AG04450 (cell line): ENCODE measurements around the gene LY86. TPM values are rescaled to one million over a fixed set of nuclear protein-coding genes. Genes with fewer than 3 reads are reported as not detected.

Experiments used
- CTCF ChIA-PET: fragments of 300-600, 350-600 bp; formaldehyde crosslinking; extraction: SDS; loops from one replicate; lab custom pipeline; 2022; ENCODE audit warnings: antibody characterized with exemption, inconsistent platforms; lab: Charles Lee
- POLR2A ChIA-PET: fragments of 350-600 bp; formaldehyde crosslinking; extraction: SDS; loops from one replicate; lab custom pipeline; 2021; ENCODE audit warnings: antibody characterized with exemption, inconsistent platforms; lab: Yijun Ruan, JAX
- DNase-seq: peaks from one replicate; pipeline ENCODE4 v3.0.0-alpha.2; 2011; ENCODE audit warnings: low read depth, low spot score
- H3K27ac ChIP-seq: one replicate; pipeline ENCODE4 v1.5.1; 2012; ENCODE audit warnings: low read depth, low read length, control low read depth
- H3K27me3 ChIP-seq: one replicate; pipeline ENCODE4 v1.6.0; 2012; ENCODE audit warnings: low read length; ENCODE audit not compliant: control insufficient read depth, insufficient read depth
- H3K4me3 ChIP-seq: 2 replicates; pipeline ENCODE4 v1.5.1; 2011; ENCODE audit warnings: mild to moderate bottlenecking, low read depth, low read length, control low read depth
- H3K9me3 ChIP-seq: 2 replicates; pipeline ENCODE4 v1.5.1; 2012; ENCODE audit warnings: low read length; ENCODE audit not compliant: control insufficient read depth, insufficient read depth
- CTCF ChIP-seq: IDR thresholded peaks from 2 replicates; pipeline ENCODE4 v1.5.1; 2011; ENCODE audit warnings: low read depth, low read length, control low read depth, inconsistent platforms
- polyA plus RNA-seq: library from polyadenylated mRNA; depleted of rRNA; stranded (reverse); fragments of >200 nt; gene quantifications from 2 replicates; pipeline ENCODE4 v1.2.3, GENCODE V29; 2011

LY86 gene
- polyA plus RNA-seq, 1 experiment = not detected

DNA sequence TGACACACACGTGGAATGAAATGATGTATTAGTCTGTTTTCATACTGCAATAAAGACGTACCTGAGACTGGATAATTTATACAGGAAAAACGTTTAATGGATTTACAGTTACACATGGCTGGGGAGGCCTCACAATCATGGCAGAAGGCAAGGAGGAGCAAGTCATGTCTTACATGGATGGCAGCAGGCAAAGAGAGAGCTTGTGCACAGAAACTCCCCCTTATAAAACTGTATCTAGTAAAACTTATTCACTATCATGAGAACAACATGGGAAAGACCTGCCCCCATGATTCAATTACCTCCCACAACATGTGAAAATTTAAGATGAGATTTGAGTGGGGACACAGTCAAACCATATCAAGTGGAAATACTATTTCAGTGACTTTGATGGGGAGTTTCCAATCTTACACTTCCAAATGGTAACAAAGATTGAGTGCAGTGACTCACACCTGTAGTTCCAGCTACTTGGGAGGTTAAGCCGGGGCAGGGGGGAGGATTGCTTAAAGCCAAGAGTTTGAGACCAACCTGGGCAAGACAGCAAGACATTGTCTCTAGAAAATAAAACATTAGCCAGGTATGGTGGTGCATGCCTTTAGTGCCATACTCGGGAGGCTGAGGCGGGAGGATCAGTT is 8.2 kb upstream of the LY86 start:
- TF ChIP-seq CTCF = no peak
- Histone ChIP-seq H3K27ac (no peak overlapping the region), H3K9me3 (peaks cover 4% of the 10 kb centered on the region), H3K27me3 (no peaks in the 10 kb centered on the region), H3K4me3 (no peak overlapping the region)
- DNase-seq = no peak
- CTCF ChIA-PET = no interaction called here
- POLR2A ChIA-PET = no interaction called here

DNA sequence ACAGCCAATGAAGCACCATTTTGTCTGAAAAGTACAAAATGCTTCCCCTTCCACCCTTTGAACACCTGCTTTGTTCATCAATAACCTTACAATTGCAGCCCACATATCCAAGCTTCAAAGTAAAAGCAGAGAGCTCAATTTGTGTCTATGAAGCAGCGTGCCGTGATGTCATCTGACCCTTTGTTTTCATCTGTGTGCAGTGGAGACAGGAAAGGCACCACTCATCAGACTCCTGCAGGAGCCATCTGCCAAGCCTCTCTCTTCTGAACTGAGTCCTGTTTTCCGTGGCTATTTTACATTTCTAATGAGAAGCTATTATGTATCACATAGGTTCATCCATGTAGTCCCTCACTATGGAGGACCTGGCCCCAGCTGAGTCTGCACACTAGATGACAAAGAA is 7.5 kb upstream of the LY86 start:
- no peaks in the 10 kb centered on the region for H3K27me3 ChIP-seq
- no peak overlapping the region for H3K27ac ChIP-seq
- H3K4me3 ChIP-seq = no peak overlapping the region
- CTCF ChIA-PET = no interaction called here
- H3K9me3 ChIP-seq = peaks cover 4% of the 10 kb centered on the region
- DNase-seq = no peak
- POLR2A ChIA-PET = no interaction called here
- TF ChIP-seq CTCF = no peak

DNA sequence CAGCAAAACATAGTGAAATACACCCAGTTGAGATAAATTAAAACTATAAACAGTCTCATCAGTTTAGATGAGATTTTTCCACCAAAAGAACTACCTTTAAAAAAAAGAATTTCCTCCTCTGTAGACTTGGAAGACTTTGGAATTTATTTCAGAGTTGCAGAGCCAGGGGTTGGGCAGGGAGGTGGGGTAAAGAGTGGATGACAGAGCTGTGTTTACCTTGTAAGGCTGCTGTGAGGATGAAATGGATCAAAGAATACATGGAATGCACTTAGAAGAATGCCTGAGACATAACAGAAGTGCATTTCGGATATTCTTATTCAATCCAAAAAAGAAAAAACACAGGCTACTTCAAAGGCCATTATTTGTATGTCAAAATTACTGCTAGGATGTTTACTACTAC is 6.4 kb upstream of the LY86 start:
- no peaks in the 10 kb centered on the region for H3K27me3 ChIP-seq
- H3K27ac ChIP-seq = no peak overlapping the region
- ChIA-PET POLR2A (no interaction called here), CTCF (no interaction called here)
- DNase-seq = no peak
- H3K9me3 ChIP-seq = peaks cover 6% of the 10 kb centered on the region
- H3K4me3 ChIP-seq = no peak overlapping the region
- TF ChIP-seq CTCF = no peak

- H3K4me3 ChIP-seq = no peak overlapping the region
- DNase-seq = no peak
- peaks cover 10% of the 10 kb centered on the region for H3K9me3 ChIP-seq
- H3K27ac ChIP-seq = no peak overlapping the region
- ChIA-PET POLR2A (no interaction called here), CTCF (no interaction called here)
- H3K27me3 ChIP-seq = no peaks in the 10 kb centered on the region
- TF ChIP-seq CTCF = no peak
These were observed 4.7 kb upstream of the LY86 start for GRCh38 chr6:6583836-6584235.

GRCh38 chr6:6584310-6585002 is 4.1 kb upstream of the LY86 start:
- no peak for TF ChIP-seq CTCF
- CTCF ChIA-PET = no interaction called here
- H3K27ac ChIP-seq = no peak overlapping the region

More at GRCh38 chr6:6584310-6585002, 4.1 kb upstream of the LY86 start:
- Histone ChIP-seq H3K4me3 (no peak overlapping the region), H3K27me3 (no peaks in the 10 kb centered on the region), H3K9me3 (peaks cover 11% of the 10 kb centered on the region)
- POLR2A ChIA-PET = no interaction called here
- no peak for DNase-seq
